K562 (cell line): ENCODE data around the gene C1QL2. TPM values are rescaled to one million over a fixed set of nuclear protein-coding genes. Genes with fewer than 3 reads are reported as not detected.
A peak's percentile ranks its signal among the peaks of the same experiment; 100 is the strongest.

ENCODE experiments used
- ATAC-seq: fragments of 200-7000 bp; cut with Tn5 transposase; 3 replicates; pipeline ENCODE4 v1.9.1; 2020; ENCODE audit warnings: moderate library complexity
- BruUV-seq: library from RNA; stranded (reverse); fragments of 400-500 nt; replicated peaks from 2 replicates; lab custom pipeline; 2021; lab: Mats Ljungman, UMichigan
- CTCF ChIA-PET: fragments of 300-600 bp; formaldehyde crosslinking; extraction: SDS; loops from one replicate; lab custom pipeline; 2021; ENCODE audit warnings: low intra/inter-chr PET ratio; lab: Yijun Ruan, JAX
- POLR2A ChIA-PET: fragments of 300-600, 350-650 bp; sonication (Branson Sonifier 250); formaldehyde crosslinking; extraction: SDS; loops from one replicate; lab custom pipeline; 2021; ENCODE audit warnings: antibody characterized with exemption, inconsistent platforms; lab: Yijun Ruan, JAX
- DNase-seq, 4 experiments: peaks; one replicate each; pipeline versions ENCODE4 v3.0.0 to v3.0.0-alpha.2; 2011 to 2018; ENCODE audit warnings: low spot score in 3 of 4, mixed read lengths in 3 of 4; ENCODE audit errors: extremely low read depth in 1 of 4
- FAIRE-seq: peaks from 2 replicates; lab custom pipeline; 2011; peaks lifted over from hg19 to GRCh38; lab: Jason Lieb, UNC
- H2AFZ ChIP-seq: 2 replicates; pipeline ENCODE4 v1.6.0; 2011; ENCODE audit warnings: low read depth, low read length, control low read depth, inconsistent platforms
- H3K27ac ChIP-seq: fragments of 200-600 bp; 3 replicates; pipeline ENCODE4 v1.8.0; 2011; ENCODE audit warnings: low read depth, mild to moderate bottlenecking, control low read depth, inconsistent platforms, low read length, moderate library complexity, mixed read lengths; ENCODE audit errors: extremely low read depth
- H3K27me3 ChIP-seq, 2 experiments: fragments of 300-600 bp in 1 of 2; 2 replicates in 1 of 2; 3 replicates in 1 of 2; pipeline versions ENCODE4 v1.6.0 to v1.8.0; 2011; ENCODE audit warnings: inconsistent platforms in 2 of 2, low read length in 2 of 2, mild to moderate bottlenecking in 1 of 2, mixed read lengths in 1 of 2, moderate library complexity in 1 of 2; ENCODE audit not compliant: control insufficient read depth in 2 of 2, insufficient read depth in 2 of 2
- H3K36me3 ChIP-seq: fragments of 300-600 bp; 3 replicates; pipeline ENCODE4 v1.8.0; 2011; ENCODE audit warnings: mild to moderate bottlenecking, low read length, inconsistent platforms; ENCODE audit not compliant: control insufficient read depth, insufficient read depth
- H3K4me1 ChIP-seq, 2 experiments: fragments of 200-600 bp in 1 of 2; replicated peaks in 1 of 2; 2 replicates in 1 of 2; 3 replicates in 1 of 2; pipeline versions ENCODE4 v1.5.1 to v1.8.0; 2011; ENCODE audit warnings: inconsistent platforms in 2 of 2, low read length in 2 of 2, mild to moderate bottlenecking in 1 of 2, mixed read lengths in 1 of 2, moderate library complexity in 1 of 2; ENCODE audit not compliant: control insufficient read depth in 2 of 2, insufficient read depth in 2 of 2
- H3K4me2 ChIP-seq: 2 replicates; pipeline ENCODE4 v1.6.1; 2011; ENCODE audit warnings: low read length, control low read depth, inconsistent platforms, mixed read lengths; ENCODE audit not compliant: insufficient read depth
- H3K4me3 ChIP-seq: fragments of 200-600 bp; sonication (generic), shearing (Covaris generic); 2 replicates; pipeline ENCODE4 v1.5.1; 2016; ENCODE audit warnings: control low read depth, inconsistent platforms
- H3K79me2 ChIP-seq: fragments of 200-600 bp; 3 replicates; pipeline ENCODE4 v1.8.0; 2011; ENCODE audit warnings: low read length, inconsistent platforms; ENCODE audit not compliant: control insufficient read depth, insufficient read depth
- H3K9ac ChIP-seq, 2 experiments: 2 replicates each; pipeline versions ENCODE4 v1.6.0 to v1.6.1; 2011; ENCODE audit warnings: low read depth in 2 of 2, low read length in 2 of 2, control low read depth in 1 of 2, inconsistent platforms in 1 of 2, mild to moderate bottlenecking in 1 of 2, mixed read lengths in 1 of 2; ENCODE audit not compliant: insufficient read depth in 1 of 2
- H3K9me1 ChIP-seq: one replicate; pipeline ENCODE4 v1.6.0; 2011; ENCODE audit warnings: inconsistent platforms, mild to moderate bottlenecking, low read length, moderate library complexity; ENCODE audit not compliant: control insufficient read depth, insufficient read depth
- H3K9me3 ChIP-seq: replicated peaks from 2 replicates; pipeline ENCODE4 v1.5.1; 2011; ENCODE audit warnings: low read depth, low read length, inconsistent platforms; ENCODE audit not compliant: control insufficient read depth, insufficient read depth
- H4K20me1 ChIP-seq: replicated peaks from 2 replicates; pipeline ENCODE4 v1.6.1; 2011; ENCODE audit warnings: low read length, inconsistent platforms, mixed read lengths; ENCODE audit not compliant: control insufficient read depth, insufficient read depth
- EGR1 ChIP-seq: fragments of 450-650 bp; conservative IDR thresholded peaks from 2 replicates; pipeline ENCODE4 v1.6.1; 2017; ENCODE audit warnings: mild to moderate bottlenecking
- EWSR1 ChIP-seq: fragments of 450-650 bp; IDR thresholded peaks from 2 replicates; pipeline ENCODE4 v1.6.1; 2018; ENCODE audit warnings: borderline replicate concordance, mild to moderate bottlenecking, low read depth, moderate library complexity; ENCODE audit not compliant: partially characterized antibody
- ID3 ChIP-seq, 2 experiments: fragments of 250-450 bp in 1 of 2; fragments of 450-650 bp in 1 of 2; sonication (Bioruptor Pico) in 1 of 2; IDR thresholded peaks; 2 replicates each; pipeline versions ENCODE4 v1.6.1 to v1.8.0; 2016 to 2021; ENCODE audit warnings: mild to moderate bottlenecking in 2 of 2, moderate library complexity in 2 of 2, missing compliant biosample characterization in 1 of 2, missing genetic modification characterization in 1 of 2
- NFIC ChIP-seq: fragments of 450-650 bp; IDR thresholded peaks from 2 replicates; pipeline ENCODE4 v1.6.1; 2017; ENCODE audit warnings: mild to moderate bottlenecking, inconsistent platforms
- RBM25 ChIP-seq: fragments of 200-400 bp; formaldehyde crosslinking; IDR thresholded peaks from 2 replicates; pipeline ENCODE4 v1.6.1; 2018; ENCODE audit warnings: low read length, low read depth, moderate library complexity; ENCODE audit not compliant: severe bottlenecking
- SFPQ ChIP-seq: fragments of 200-400 bp; formaldehyde crosslinking; IDR thresholded peaks from 2 replicates; pipeline ENCODE4 v1.6.1; 2017; ENCODE audit warnings: mild to moderate bottlenecking, low read depth, low read length, moderate library complexity
- SMC3 ChIP-seq: conservative IDR thresholded peaks from 2 replicates; pipeline ENCODE4 v1.6.1; 2011; ENCODE audit warnings: low read depth, low read length, improper control_type of control experiment; ENCODE audit not compliant: insufficient read depth
- THRAP3 ChIP-seq: fragments of 450-650 bp; IDR thresholded peaks from 2 replicates; pipeline ENCODE4 v1.6.1; 2016; ENCODE audit warnings: mild to moderate bottlenecking, inconsistent platforms, borderline replicate concordance
- TRIM25 ChIP-seq: fragments of 450-650 bp; IDR thresholded peaks from 2 replicates; pipeline ENCODE4 v1.7.0; 2016; ENCODE audit warnings: borderline replicate concordance
- XRCC4 ChIP-seq: IDR thresholded peaks from one replicate; pipeline ENCODE4 v1.6.1; 2011; ENCODE audit not compliant: insufficient read depth, insufficient read length; ENCODE audit errors: extremely low read depth
- ZNF518B ChIP-seq: fragments of 250-450 bp; sonication (Bioruptor Pico); IDR thresholded peaks from 2 replicates; pipeline ENCODE4 v1.5.0; 2021; ENCODE audit warnings: mild to moderate bottlenecking, moderate library complexity
- ZNF830 ChIP-seq: fragments of 250-450 bp; sonication (Bioruptor Pico); IDR thresholded peaks from 2 replicates; pipeline ENCODE4 v1.5.0; 2021; ENCODE audit warnings: mild to moderate bottlenecking
- WGBS: fragments of 100-300 bp; shearing (Covaris generic); methylation state at CpG from one replicate; pipeline ENCODE4 v1.1.6; 2016; ENCODE audit warnings: low coverage, mixed read lengths; ENCODE audit not compliant: insufficient coverage; ENCODE audit errors: missing lambda C conversion rate; 5-methylcytosine and 5-hydroxymethylcytosine counted together
- in situ Hi-C: fragments of 300-500 bp; cut with MboI; formaldehyde crosslinking; loops from 4 replicates; pipeline ENCODE4 v1.15.0; 2018; ENCODE audit warnings: inconsistent platforms, mixed read lengths
- intact Hi-C: fragments of 100-400 bp; cut with micrococcal nuclease; formaldehyde crosslinking; loops from 2 replicates; pipeline ENCODE4 v1.14.2; 2022
- polyA plus RNA-seq, 8 experiments: library from polyadenylated mRNA; depleted of rRNA in 4 of 8; stranded (reverse) in 5 of 8; unstranded in 3 of 8; fragments of >200 nt; fragmentation: Nextera tagmentation in 2 of 8; fragmentation: Illumina TruSeq in 1 of 8; extraction: Ambion mirVana in 2 of 8; extraction: Trizol in 1 of 8; gene quantifications; 2 replicates each; pipeline versions ENCODE4 v1.2.1 to v1.2.3, GENCODE V29; 2011 to 2014; ENCODE audit warnings: inconsistent platforms in 1 of 8, missing spikeins in 1 of 8
- total RNA-seq, 7 experiments: library from RNA; depleted of rRNA in 6 of 7; stranded (reverse); fragments of >200 nt in 6 of 7; fragmentation: Illumina TruSeq in 2 of 7; extraction: Trizol in 2 of 7; gene quantifications; 2 replicates each; pipeline versions ENCODE4 v1.2.1 to v1.2.3, GENCODE V29; 2011 to 2021; ENCODE audit warnings: low replicate concordance in 1 of 7

The C1QL2 gene
- total and polyA plus RNA-seq, 9 of the 15 experiments (the other 6 are each of a cell fraction or from before 2014, with no cell fraction given): not detected

- intact Hi-C loops (no loop called here), in situ Hi-C loops (no loop called here)
- no peaks in the 10 kb centered on the region for H3K79me2 ChIP-seq
- ChIA-PET CTCF (no interaction called here), POLR2A (no interaction called here)
- H3K4me2 ChIP-seq: no peak overlapping the region
- DNase-seq (peak in 1 of 4 experiments; percentile 9), ATAC-seq (no peak), FAIRE-seq (no peak)
- TF ChIP-seq TRIM25 (no peak), ID3 (CRISPR knock-in tag; IDR thresholded peaks at IDR 0.05) (no peak), ID3 (tag; IDR thresholded peaks at IDR 0.05) (no peak), THRAP3 (no peak), ZNF518B (CRISPR knock-in tag) (no peak), SFPQ (no peak), SMC3 (no peak), ZNF830 (CRISPR knock-in tag) (no peak), EWSR1 (no peak), XRCC4 (no peak), EGR1 (no peak), NFIC (peak; percentile 63), RBM25 (peak; percentile 21)
- no peaks in the 10 kb centered on the region for H3K9me1 ChIP-seq
- H2AFZ ChIP-seq: no peak overlapping the region
- H3K4me3 ChIP-seq: no peak overlapping the region
- 0% methylated on average over 8 of the region's 8 CpGs for WGBS
- H3K36me3 ChIP-seq: no peaks in the 10 kb centered on the region
- H3K27me3 ChIP-seq: peaks cover 0 to 36% of the 10 kb centered on the region in 2 experiments; a peak in 4 of 5 replicates
- H3K4me1 ChIP-seq: no peaks in the 10 kb centered on the region
- no peak overlapping the region for H3K9ac ChIP-seq
- no TSS peak for BruUV-seq
- H4K20me1 ChIP-seq: peaks cover 3% of the 10 kb centered on the region; the same call in 1 of the 2 replicates
- H3K9me3 ChIP-seq: no peaks in the 10 kb centered on the region
- no peak overlapping the region for H3K27ac ChIP-seq
Measured at GRCh38 chr2:119119076-119119785, 39.3 kb downstream of the C1QL2 start.
